ENCODE results near the gene MAGEF1. TPM values are rescaled to one million over a fixed set of nuclear protein-coding genes. Genes with fewer than 3 reads are reported as not detected.

The MAGEF1 gene
- total and polyA plus RNA-seq, 2 of the 8 experiments (the other 6 are each of a cell fraction or from before 2014, with no cell fraction given), result 26.5 to 56.7 TPM

- no peak for FAIRE-seq
- WGBS, 2 experiments (ENCODE audit: extremely low coverage in 1 of 2, insufficient coverage in 1 of 2, insufficient read length in 1 of 2, insufficient replicate concordance in 2 of 2, low coverage in 1 of 2, low lambda C conversion rate in 2 of 2, missing lambda C conversion rate in 1 of 2), result 97% methylated on average over 6 of the region's 6 CpGs; no CpG with 5 or more reads in 1 of the 2 experiments
- ChIA-PET CTCF (ENCODE audit: partially characterized antibody) (interaction anchor here (0.7 to 5.5 kb wide), 6 partner anchors 9 to 115 kb away, joined by 3 to 33 read pairs (median 6); partner anchors contain the start of gene EPHB3), POLR2A (ENCODE audit: partially characterized antibody) (no interaction called here)
- Histone ChIP-seq H3K27me3 (replicated peaks in 1 of 4; ENCODE audit: control insufficient read depth in 3 of 4, extremely low read depth in 1 of 4, insufficient read depth in 3 of 4, low read length in 3 of 4) (no peaks in the 10 kb centered on the region; a peak in 1 of 7 replicates), H4K20me1 (replicated peaks in 1 of 2; ENCODE audit: control insufficient read depth in 1 of 2, insufficient read depth in 2 of 2, low read length in 2 of 2) (no peaks in the 10 kb centered on the region), H3K4me1 (replicated peaks in 1 of 4; ENCODE audit: control insufficient read depth in 3 of 4, insufficient read depth in 4 of 4, low read length in 3 of 4) (peaks cover 5 to 36% (median 20%) of the 10 kb centered on the region in 4 experiments), H3K4me2 (ENCODE audit: insufficient read depth in 1 of 2, low read depth in 2 of 2, low read length in 2 of 2) (no peak overlapping the region), H3K56ac (replicated peaks; ENCODE audit: insufficient read length, low read depth, low read length) (no peak overlapping the region), H2BK120ac (replicated peaks; ENCODE audit: low read depth, low read length) (no peak overlapping the region), H3K4ac (replicated peaks; ENCODE audit: insufficient read length, low read depth, low read length) (no peak overlapping the region), H2BK12ac (ENCODE audit: low read depth, low read length) (no peak overlapping the region), H3K14ac (ENCODE audit: insufficient read length) (no peak overlapping the region), H3K79me1 (ENCODE audit: low read depth, low read length) (no peaks in the 10 kb centered on the region), H3K36me3 (ENCODE audit: control insufficient read depth in 2 of 4, insufficient read depth in 4 of 4, low read length in 3 of 4) (no peaks in the 10 kb centered on the region), H3K79me2 (ENCODE audit: control insufficient read depth in 1 of 2, insufficient read depth in 2 of 2, low read length in 2 of 2) (no peaks in the 10 kb centered on the region), H4K91ac (replicated peaks; ENCODE audit: insufficient read length, low read length) (no peak overlapping the region), H4K8ac (ENCODE audit: extremely low read depth, insufficient read depth, low read length) (no peak overlapping the region), H2AFZ (ENCODE audit: low read length) (no peak overlapping the region), H3K23ac (ENCODE audit: insufficient read length) (no peak overlapping the region), H3K9me3 (ENCODE audit: insufficient read depth in 2 of 2, low read depth in 1 of 2, low read length in 1 of 2) (no peaks in the 10 kb centered on the region), H4K5ac (ENCODE audit: insufficient read length, low read depth, low read length) (no peak overlapping the region), H3K27ac (ENCODE audit: low read depth, low read length) (no peak overlapping the region), H3K18ac (ENCODE audit: extremely low read depth, low read length) (no peak overlapping the region), H3K9ac (replicated peaks in 1 of 4; ENCODE audit: extremely low read depth in 1 of 4, low read depth in 3 of 4, low read length in 3 of 4) (no peak overlapping the region), H2BK15ac (ENCODE audit: low read length) (no peak overlapping the region), H2AK5ac (ENCODE audit: low read depth, low read length) (no peak overlapping the region), H2BK5ac (ENCODE audit: low read depth, low read length) (no peak overlapping the region), H3K4me3 (ENCODE audit: extremely low read depth in 1 of 4, insufficient read depth in 2 of 4, low read depth in 3 of 4, low read length in 4 of 4) (no peak overlapping the region), H3K23me2 (ENCODE audit: low read depth, low read length) (no peaks in the 10 kb centered on the region; the same call in 1 of the 2 replicates), H2BK20ac (ENCODE audit: low read length) (no peak overlapping the region)
- no peak for DNase-seq (ENCODE audit: low read depth in 1 of 2, low spot score in 2 of 2)
- TF ChIP-seq JUND (IDR thresholded peaks at IDR 0.05; ENCODE audit: low read length) (no peak), SIN3A (conservative IDR thresholded peaks at IDR 0.05 in 1 of 2, IDR thresholded peaks at IDR 0.05 in 1 of 2; ENCODE audit: low read depth in 1 of 2, low read length in 2 of 2) (no peak), POLR2AphosphoS5 (IDR thresholded peaks at IDR 0.05; ENCODE audit: low read depth, low read length) (no peak), CREB1 (IDR thresholded peaks at IDR 0.05) (no peak), RFX5 (IDR thresholded peaks at IDR 0.05; ENCODE audit: borderline replicate concordance, low read depth, low read length) (no peak), SRF (IDR thresholded peaks at IDR 0.05; ENCODE audit: low read depth, low read length) (no peak), RXRA (IDR thresholded peaks at IDR 0.05; ENCODE audit: insufficient read depth, low read depth, low read length) (no peak), JUN (IDR thresholded peaks at IDR 0.05; ENCODE audit: low read depth, low read length) (no peak), CEBPB (IDR thresholded peaks at IDR 0.05; ENCODE audit: low read depth, low read length) (no peak), RAD21 (IDR thresholded peaks at IDR 0.05 in 1 of 2, conservative IDR thresholded peaks at IDR 0.05 in 1 of 2; ENCODE audit: low read depth in 2 of 2, low read length in 2 of 2) (no peak), SP2 (IDR thresholded peaks at IDR 0.05; ENCODE audit: low read length) (no peak), TBP (IDR thresholded peaks at IDR 0.05; ENCODE audit: low read depth, low read length) (no peak), KDM5A (IDR thresholded peaks at IDR 0.05; ENCODE audit: low read length) (no peak), NANOG (IDR thresholded peaks at IDR 0.05; ENCODE audit: insufficient read depth, low read depth, low read length, poor library complexity, severe bottlenecking) (no peak), TAF1 (IDR thresholded peaks at IDR 0.05; ENCODE audit: low read depth, low read length) (no peak), SP1 (IDR thresholded peaks at IDR 0.05; ENCODE audit: low read depth, low read length) (no peak)
These were observed 48.5 kb downstream of the MAGEF1 start for GRCh38 chr3:184663356-184663755.
